HG03175 (cell line): Measurements from ENCODE around the gene PSMG4.

Experiments
- ATAC-seq: cut with Tn5 transposase; IDR thresholded peaks from one replicate; pipeline ENCODE4 v1.9.1; 2021; ENCODE audit warnings: mild to moderate bottlenecking, moderate library complexity; ENCODE audit not compliant: unreplicated experiment

PSMG4 gene

DNA sequence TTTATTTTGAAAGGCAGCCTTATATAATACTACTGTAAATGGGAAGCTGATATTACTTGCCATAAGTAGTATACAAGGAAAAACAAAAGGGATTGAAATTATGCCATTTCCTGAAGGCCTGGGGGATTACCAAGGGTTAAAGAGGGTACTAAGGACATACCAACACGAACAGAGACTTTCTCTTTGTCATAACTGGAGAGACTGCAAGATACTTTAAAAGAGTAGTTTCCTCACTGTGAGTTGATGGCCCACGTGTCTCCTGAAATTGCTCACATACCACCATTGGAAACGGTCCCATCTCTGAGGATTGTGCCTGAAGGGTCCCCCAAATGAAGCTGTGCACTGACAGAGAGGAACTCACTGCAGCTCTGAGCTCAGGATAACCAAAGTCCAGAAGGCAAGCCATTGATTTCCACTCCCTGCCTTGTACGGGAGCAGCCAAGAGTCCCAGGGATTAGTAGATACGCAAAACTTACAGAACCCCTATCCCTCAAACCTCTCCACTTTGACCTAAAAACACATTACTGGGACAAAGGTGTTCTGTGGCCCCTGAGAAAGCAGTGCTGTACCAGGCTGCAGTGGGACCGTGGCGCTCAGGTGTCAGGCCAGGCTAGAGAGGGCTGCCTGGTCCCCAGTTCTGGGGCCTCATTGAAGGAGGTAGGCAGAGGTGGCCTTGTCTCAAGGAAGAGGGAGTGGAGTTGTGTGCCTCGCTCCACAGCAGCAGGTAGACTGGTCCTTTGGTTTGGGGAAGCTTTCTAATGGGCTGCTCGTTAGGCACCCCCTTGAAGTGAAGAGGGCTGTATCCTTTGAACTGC lies 15.2 kb downstream of the PSMG4 start:
- no peak for ATAC-seq

DNA sequence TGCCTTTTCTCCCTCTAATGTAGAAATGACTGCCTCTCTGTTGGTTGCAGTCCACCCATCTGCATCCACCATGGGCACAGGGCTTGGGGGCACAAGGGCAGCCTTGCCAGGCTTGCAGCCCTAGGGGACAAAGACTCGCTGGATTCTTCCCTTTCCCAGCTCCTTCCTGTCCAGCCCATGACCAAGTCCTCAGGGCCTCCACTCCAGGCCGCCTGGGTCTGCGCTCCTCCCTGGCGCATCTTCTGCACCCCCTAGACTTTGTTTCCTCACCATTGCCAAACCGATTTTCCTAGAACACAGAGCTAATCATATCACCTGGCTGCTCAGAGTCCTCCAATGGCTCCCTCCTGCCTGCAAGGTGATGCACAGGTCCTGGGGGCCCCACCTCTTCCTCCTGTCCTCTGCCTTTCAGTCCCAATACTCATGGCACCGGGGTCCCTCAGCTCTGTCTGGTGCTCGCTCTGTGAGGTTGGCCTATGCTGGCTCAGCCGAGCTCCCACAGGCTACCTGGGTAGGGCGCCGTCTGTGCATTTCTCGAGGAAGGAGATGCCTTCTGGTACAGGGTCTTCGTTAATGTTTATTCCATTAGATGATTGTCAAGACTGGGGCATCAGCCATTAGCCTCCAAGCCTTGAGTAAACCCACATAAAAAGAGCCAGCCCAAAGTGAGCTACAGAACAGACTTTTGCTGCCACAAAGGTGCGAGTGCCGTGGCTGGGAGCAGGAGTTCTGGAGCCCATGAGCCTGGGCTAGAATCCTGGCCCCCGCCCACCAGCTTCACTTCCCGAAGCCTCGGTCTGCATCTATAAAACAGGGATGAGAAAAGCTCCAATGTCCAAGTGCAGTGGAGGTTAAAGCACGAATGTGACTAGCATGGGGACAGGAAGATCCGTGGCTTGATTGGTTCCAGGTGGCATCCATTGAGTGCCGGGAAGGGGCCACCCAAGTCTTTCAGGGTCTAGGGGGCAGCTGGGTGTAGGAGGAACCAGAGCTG lies 17.7 kb downstream of the PSMG4 start:
- ATAC-seq, result no peak

- no peak for ATAC-seq
Observed at GRCh38 chr6:3277251-3277650, 18.5 kb downstream of the PSMG4 start.

DNA sequence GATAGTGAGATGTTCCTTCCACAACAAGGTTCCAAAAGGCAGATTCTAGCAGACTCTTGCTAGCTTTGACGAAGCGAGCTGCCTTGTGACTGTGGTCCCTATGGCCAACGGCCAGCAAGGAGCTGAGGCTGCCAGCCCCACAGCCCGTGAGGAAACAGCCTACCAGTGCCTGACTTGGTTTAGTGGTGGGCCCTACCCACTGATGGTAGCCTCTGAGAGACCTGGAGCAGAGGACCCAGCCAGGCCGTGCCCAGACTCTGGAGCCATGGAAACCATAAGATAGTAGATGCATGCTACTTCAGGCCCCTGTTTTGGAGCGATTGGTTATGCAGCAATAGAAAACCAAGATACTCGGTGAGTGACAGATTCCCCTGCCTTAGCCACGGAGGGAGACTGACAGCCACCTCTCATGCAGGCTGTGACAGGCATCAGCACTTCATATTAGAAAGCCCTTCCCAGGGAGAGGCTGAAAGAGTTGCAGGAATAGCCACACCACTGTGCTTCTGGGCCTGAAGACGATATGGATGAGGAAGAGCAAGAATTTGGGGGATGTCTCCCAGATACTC lies 19.2 kb downstream of the PSMG4 start:
- ATAC-seq, result no peak

DNA sequence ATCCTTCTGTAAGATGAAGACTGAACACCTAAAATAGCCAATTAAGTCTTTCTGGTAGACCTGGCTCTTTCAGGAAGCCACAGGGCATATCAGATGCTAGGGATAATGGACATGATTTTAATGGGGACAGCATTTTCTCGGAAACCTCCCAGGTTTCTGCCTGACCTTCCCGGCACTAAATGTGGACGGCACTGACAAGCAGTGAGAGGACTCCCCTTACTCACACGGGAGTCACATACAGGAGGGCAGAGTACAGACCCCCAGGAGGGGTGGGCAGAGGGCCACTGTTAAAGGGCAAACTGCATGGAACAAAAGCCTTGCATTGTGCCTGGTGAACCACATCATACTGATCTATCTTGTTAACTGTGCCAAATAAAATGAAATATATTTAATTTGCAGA lies 19.9 kb downstream of the PSMG4 start:
- no peak for ATAC-seq

DNA sequence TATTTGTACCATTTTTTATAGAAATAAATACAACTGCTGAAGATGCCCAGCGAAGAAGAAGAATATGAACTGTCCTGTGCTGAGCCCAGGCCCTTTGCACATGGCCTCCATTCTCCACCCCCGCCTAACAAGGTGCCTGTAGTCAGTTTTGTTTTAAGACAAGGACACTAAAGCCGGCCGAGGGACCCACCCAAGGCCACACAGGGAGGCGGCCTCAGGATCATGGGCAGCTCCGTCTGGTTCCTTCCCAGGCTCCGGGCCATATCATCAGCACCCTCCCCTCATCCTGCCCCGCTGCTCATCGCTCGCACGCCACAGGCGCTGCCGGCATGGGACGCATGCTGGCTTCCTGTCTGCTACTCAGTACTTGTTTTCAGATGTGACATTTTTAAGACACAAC lies 21.3 kb downstream of the PSMG4 start:
- no peak for ATAC-seq

DNA sequence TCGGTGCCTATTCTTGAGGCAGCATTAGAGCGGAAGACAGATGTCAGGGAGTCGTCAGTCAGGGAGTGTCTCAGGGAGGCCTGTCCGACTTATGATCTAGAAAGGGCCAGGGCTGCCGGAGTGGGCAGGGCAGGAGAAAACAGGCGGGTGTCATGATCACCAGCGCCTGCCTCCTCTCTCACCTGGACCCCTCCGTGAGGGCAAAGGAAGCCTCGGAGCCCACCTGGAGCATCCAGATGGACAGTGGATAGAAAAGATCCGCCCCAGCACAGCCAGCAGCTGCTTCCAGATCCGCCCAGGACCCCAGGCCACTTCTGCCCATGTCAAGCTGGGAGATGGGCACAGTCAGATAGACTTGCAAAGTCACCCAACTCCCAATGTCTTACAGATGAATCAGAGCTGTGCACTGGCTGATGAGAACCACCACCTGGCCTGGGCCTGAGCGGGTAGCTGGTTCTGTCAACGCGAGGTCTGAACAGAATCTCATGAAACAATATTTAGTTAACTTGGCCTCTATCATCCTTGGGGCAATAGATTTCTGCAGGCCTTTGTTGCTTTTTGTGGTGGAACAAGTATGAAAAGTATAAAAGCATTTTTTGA lies 22.2 kb downstream of the PSMG4 start:
- no peak for ATAC-seq

- ATAC-seq, result no peak
Observed at GRCh38 chr6:3281631-3282475, 23.1 kb downstream of the PSMG4 start.

DNA sequence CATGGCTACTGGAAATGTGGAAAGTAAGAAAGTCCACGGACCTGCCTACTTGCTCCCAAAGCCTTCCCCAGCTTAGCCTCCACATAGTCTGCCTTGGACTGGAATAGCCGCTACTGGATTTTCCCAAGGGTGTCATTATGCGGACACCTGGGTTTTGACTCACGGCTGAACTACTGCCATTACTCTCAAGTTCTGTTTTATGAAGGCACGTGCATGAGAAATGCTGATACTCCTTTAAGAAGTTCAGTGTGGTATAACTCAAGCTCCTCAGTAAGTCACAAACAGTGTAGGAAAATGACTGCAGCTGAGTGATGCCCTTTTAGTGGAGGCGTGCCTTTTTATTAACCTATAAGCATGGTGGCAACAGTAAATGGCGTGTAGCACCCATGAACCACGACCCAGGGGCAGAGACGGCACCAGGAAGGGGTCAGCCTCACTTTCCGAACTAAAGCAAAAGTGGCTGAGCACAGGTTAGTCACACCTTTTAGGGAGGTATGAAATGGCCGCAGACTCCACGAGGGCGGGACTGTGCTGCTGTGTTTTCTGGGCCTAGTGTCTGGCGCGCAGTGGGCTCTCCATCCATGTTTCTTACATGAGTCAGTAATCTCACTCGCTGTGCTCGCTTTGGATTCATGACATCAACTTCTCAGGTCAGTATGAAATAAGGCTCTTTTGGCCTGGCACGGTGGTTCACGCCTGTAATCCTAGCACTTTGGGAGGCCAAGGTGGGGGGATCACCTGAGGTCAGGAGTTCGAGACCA lies 23.9 kb downstream of the PSMG4 start:
- no peak for ATAC-seq

GRCh38 chr6:3283241-3283640 lies 24.5 kb downstream of the PSMG4 start:
- no peak for ATAC-seq

- no peak for ATAC-seq
Observed at GRCh38 chr6:3283641-3284435, 25.1 kb downstream of the PSMG4 start.

GRCh38 chr6:3284436-3284876 lies 25.7 kb downstream of the PSMG4 start:
- no peak for ATAC-seq

DNA sequence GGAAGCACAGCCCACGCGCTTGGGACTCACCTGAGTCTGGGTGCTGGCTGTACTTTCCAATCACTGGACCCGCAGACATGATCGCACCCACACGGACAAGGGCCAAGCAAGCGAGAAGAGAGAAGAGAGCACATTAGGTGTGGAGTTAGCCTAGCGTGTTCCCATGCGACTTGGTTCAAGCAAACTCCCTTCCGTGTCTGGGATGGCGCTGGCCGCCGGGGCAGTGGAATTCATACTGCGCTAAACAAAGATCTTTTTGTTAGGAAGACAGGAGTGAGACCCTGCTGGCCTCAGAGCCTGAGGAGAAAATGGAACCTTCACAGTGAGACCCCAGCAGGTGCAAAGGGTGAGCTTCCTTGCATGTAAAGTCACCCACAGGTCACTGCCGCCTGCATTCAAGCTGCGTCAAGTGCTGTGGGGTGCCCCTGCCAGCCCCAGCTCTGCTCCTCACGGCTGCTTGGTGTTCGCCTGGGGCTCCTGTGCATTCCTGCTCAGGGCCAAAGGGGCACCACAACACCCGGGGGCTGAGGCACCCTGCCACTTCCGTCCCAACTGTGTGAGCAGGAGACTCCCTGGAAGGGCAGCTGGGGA lies 26.4 kb downstream of the PSMG4 start:
- no peak for ATAC-seq

DNA sequence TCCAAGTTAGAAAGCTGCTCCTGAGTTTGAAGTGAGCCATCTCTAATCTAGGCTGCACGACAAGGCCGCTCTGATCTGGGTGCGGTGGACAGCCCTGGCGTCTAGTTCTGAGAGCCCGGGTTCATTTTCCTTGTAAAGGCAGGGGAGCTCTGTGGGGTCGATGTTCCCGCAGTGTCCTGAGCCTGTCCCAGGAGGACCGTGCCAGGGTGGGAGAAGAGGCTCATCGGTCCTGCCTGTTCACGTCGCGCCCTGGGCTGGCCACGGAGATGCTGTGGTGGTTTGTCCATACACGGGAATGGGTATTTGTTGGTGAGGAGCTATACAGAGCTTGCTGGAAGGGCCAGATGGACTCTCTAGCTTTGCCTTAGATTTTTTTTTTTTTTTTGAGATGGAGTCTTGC lies 27.0 kb downstream of the PSMG4 start:
- ATAC-seq, result no peak

DNA sequence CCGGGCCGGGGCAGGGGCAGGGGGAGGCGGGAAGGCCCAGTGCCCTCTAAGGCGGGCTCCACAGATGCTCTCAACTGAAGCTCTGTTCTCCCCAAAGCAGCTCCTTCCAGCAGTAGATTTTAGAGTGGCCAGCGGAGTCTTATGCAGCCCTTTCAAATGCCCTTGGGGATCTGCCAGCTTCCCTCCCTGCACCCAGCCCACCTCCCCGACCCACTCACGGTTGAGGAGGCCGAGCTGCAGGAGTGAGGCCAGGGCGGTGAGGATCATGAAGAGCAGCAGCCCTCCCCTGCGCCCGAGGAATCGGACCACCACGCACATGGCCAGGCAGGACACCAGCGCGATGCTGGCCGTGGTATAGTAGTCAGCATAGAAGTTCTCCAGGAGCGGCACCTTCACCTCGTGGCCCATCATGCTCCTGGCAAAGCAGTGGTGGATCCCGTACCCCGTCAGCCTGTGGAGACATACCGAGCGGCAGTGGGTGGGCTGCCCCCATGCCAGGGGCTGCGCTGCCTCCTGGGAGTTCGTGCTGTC lies 28.0 kb downstream of the PSMG4 start:
- no peak for ATAC-seq

GRCh38 chr6:3287308-3287707 lies 28.6 kb downstream of the PSMG4 start:
- no peak for ATAC-seq

GRCh38 chr6:3287976-3288707 lies 29.4 kb downstream of the PSMG4 start:
- no peak for ATAC-seq
